Measurements from ENCODE around the gene DIDO1.

GRCh38 chr20:62966212-62967148 lies 40.2 kb upstream of the DIDO1 start:
- TF ChIP-seq CTCF (IDR thresholded peaks at IDR 0.05), result no peak
- no peak for TF ChIP-seq POLR2A (IDR thresholded peaks at IDR 0.05)
